ENCODE measurements around the gene MAN1B1.

MAN1B1 gene

GRCh38 chr9:137086531-137087408 is at the start of gene MAN1B1:
Gene MAN1B1 (plus strand): TSS chr9:137086985. CDS start chr9:137087000, 15 bp downstream.
- peak within 1 kb of the TSS; percentile 81 for H3K4me3 ChIP-seq (ENCODE audit: low read depth, low read length)
- no peak for TF ChIP-seq CTCF (IDR thresholded peaks at IDR 0.05; ENCODE audit: low read depth, low read length)

GRCh38 chr9:137037035-137037434 is 49.8 kb upstream of the MAN1B1 start:
- H3K4me3 ChIP-seq (ENCODE audit: low read depth, low read length): no peak overlapping the region
- no peak for TF ChIP-seq CTCF (IDR thresholded peaks at IDR 0.05; ENCODE audit: low read depth, low read length)

GRCh38 chr9:137037483-137037882 is 49.3 kb upstream of the MAN1B1 start:
- no peak overlapping the region for H3K4me3 ChIP-seq (ENCODE audit: low read depth, low read length)
- no peak for TF ChIP-seq CTCF (IDR thresholded peaks at IDR 0.05; ENCODE audit: low read depth, low read length)

GRCh38 chr9:137038916-137039315 is 47.9 kb upstream of the MAN1B1 start:
- H3K4me3 ChIP-seq (ENCODE audit: low read depth, low read length): no peak overlapping the region
- TF ChIP-seq CTCF (IDR thresholded peaks at IDR 0.05; ENCODE audit: low read depth, low read length): no peak

- no peak for TF ChIP-seq CTCF (IDR thresholded peaks at IDR 0.05; ENCODE audit: low read depth, low read length)
- no peak overlapping the region for H3K4me3 ChIP-seq (ENCODE audit: low read depth, low read length)
These were observed 47.0 kb upstream of the MAN1B1 start for GRCh38 chr9:137039611-137040366.

- no peak overlapping the region for H3K4me3 ChIP-seq (ENCODE audit: low read depth, low read length)
- no peak for TF ChIP-seq CTCF (IDR thresholded peaks at IDR 0.05; ENCODE audit: low read depth, low read length)
These were observed 46.2 kb upstream of the MAN1B1 start for GRCh38 chr9:137040568-137040967.

- H3K4me3 ChIP-seq (ENCODE audit: low read depth, low read length): no peak overlapping the region
- TF ChIP-seq CTCF (IDR thresholded peaks at IDR 0.05; ENCODE audit: low read depth, low read length): no peak
These were observed 45.7 kb upstream of the MAN1B1 start for GRCh38 chr9:137041124-137041523.

Measured in WI38 (cell line).